ENCODE data around the gene CAB39L.

The CAB39L gene

GRCh38 chr13:49403996-49404702 is 39.7 kb downstream of the CAB39L start:
- peaks cover 24% of the 10 kb centered on the region for H3K9me3 Mint-ChIP-seq
- no peak overlapping the region for H3K27ac Mint-ChIP-seq

GRCh38 chr13:49400755-49401659 is 42.9 kb downstream of the CAB39L start:
- Mint-ChIP-seq H3K36me3 (ENCODE audit: low read depth) (peaks cover 6% of the 10 kb centered on the region), H3K9me3 (peaks cover 24% of the 10 kb centered on the region), H3K27ac (no peak overlapping the region), H3K27me3 (ENCODE audit: low read depth) (peaks cover 2% of the 10 kb centered on the region), H3K4me1 (ENCODE audit: low read depth) (no peaks in the 10 kb centered on the region), H3K4me3 (no peak overlapping the region)
- no peak for DNase-seq (ENCODE audit: low spot score)

More at GRCh38 chr13:49403996-49404702, 39.7 kb downstream of the CAB39L start:
- H3K36me3 Mint-ChIP-seq (ENCODE audit: low read depth), result peaks cover 6% of the 10 kb centered on the region
- peaks cover 2% of the 10 kb centered on the region for H3K27me3 Mint-ChIP-seq (ENCODE audit: low read depth)
- no peaks in the 10 kb centered on the region for H3K4me1 Mint-ChIP-seq (ENCODE audit: low read depth)
- no peak for DNase-seq (ENCODE audit: low spot score)
- H3K4me3 Mint-ChIP-seq, result no peak overlapping the region

GRCh38 chr13:49399801-49400472 is 43.9 kb downstream of the CAB39L start:
- H3K27me3 Mint-ChIP-seq (ENCODE audit: low read depth), result peaks cover 6% of the 10 kb centered on the region
- no peaks in the 10 kb centered on the region for H3K4me1 Mint-ChIP-seq (ENCODE audit: low read depth)
- no peak for DNase-seq (ENCODE audit: low spot score)
- H3K9me3 Mint-ChIP-seq, result peaks cover 16% of the 10 kb centered on the region
- H3K36me3 Mint-ChIP-seq (ENCODE audit: low read depth), result peaks cover 4% of the 10 kb centered on the region
- H3K4me3 Mint-ChIP-seq, result no peak overlapping the region
- H3K27ac Mint-ChIP-seq, result no peak overlapping the region

- DNase-seq (ENCODE audit: low spot score), result no peak
- H3K9me3 Mint-ChIP-seq, result no peaks in the 10 kb centered on the region
- H3K27ac Mint-ChIP-seq, result no peak overlapping the region
- peaks cover 13% of the 10 kb centered on the region for H3K27me3 Mint-ChIP-seq (ENCODE audit: low read depth)
- H3K36me3 Mint-ChIP-seq (ENCODE audit: low read depth), result no peaks in the 10 kb centered on the region
- H3K4me1 Mint-ChIP-seq (ENCODE audit: low read depth), result no peaks in the 10 kb centered on the region
- no peak overlapping the region for H3K4me3 Mint-ChIP-seq
Observed at GRCh38 chr13:49395878-49396380, 47.9 kb downstream of the CAB39L start.

GRCh38 chr13:49395451-49395865 is 48.4 kb downstream of the CAB39L start:
- no peak for DNase-seq (ENCODE audit: low spot score)
- Mint-ChIP-seq H3K27me3 (ENCODE audit: low read depth) (peaks cover 13% of the 10 kb centered on the region), H3K9me3 (no peaks in the 10 kb centered on the region), H3K27ac (no peak overlapping the region), H3K4me3 (no peak overlapping the region), H3K36me3 (ENCODE audit: low read depth) (no peaks in the 10 kb centered on the region), H3K4me1 (ENCODE audit: low read depth) (no peaks in the 10 kb centered on the region)

- no peaks in the 10 kb centered on the region for H3K4me1 Mint-ChIP-seq (ENCODE audit: low read depth)
- DNase-seq (ENCODE audit: low spot score), result no peak
- H3K27ac Mint-ChIP-seq, result no peak overlapping the region
- H3K27me3 Mint-ChIP-seq (ENCODE audit: low read depth), result peaks cover 17% of the 10 kb centered on the region
- no peaks in the 10 kb centered on the region for H3K36me3 Mint-ChIP-seq (ENCODE audit: low read depth)
- H3K9me3 Mint-ChIP-seq, result no peaks in the 10 kb centered on the region
- H3K4me3 Mint-ChIP-seq, result no peak overlapping the region
Observed at GRCh38 chr13:49388091-49388635, 55.7 kb downstream of the CAB39L start.

- Mint-ChIP-seq H3K4me3 (no peak overlapping the region), H3K4me1 (ENCODE audit: low read depth) (no peaks in the 10 kb centered on the region), H3K9me3 (no peaks in the 10 kb centered on the region), H3K27me3 (ENCODE audit: low read depth) (peaks cover 13% of the 10 kb centered on the region), H3K36me3 (ENCODE audit: low read depth) (no peaks in the 10 kb centered on the region), H3K27ac (no peak overlapping the region)
- DNase-seq (ENCODE audit: low spot score), result no peak
Observed at GRCh38 chr13:49386664-49387063, 57.2 kb downstream of the CAB39L start.

- no peaks in the 10 kb centered on the region for H3K27me3 Mint-ChIP-seq (ENCODE audit: low read depth)
- no peaks in the 10 kb centered on the region for H3K4me1 Mint-ChIP-seq (ENCODE audit: low read depth)
- H3K9me3 Mint-ChIP-seq, result no peaks in the 10 kb centered on the region
- no peaks in the 10 kb centered on the region for H3K36me3 Mint-ChIP-seq (ENCODE audit: low read depth)
- H3K4me3 Mint-ChIP-seq, result no peak overlapping the region
- H3K27ac Mint-ChIP-seq, result no peak overlapping the region
- no peak for DNase-seq (ENCODE audit: low spot score)
Observed at GRCh38 chr13:49376121-49376520, 67.7 kb downstream of the CAB39L start.

- H3K4me3 Mint-ChIP-seq, result no peak overlapping the region
- no peaks in the 10 kb centered on the region for H3K36me3 Mint-ChIP-seq (ENCODE audit: low read depth)
- no peaks in the 10 kb centered on the region for H3K4me1 Mint-ChIP-seq (ENCODE audit: low read depth)
- no peaks in the 10 kb centered on the region for H3K9me3 Mint-ChIP-seq
- H3K27me3 Mint-ChIP-seq (ENCODE audit: low read depth), result no peaks in the 10 kb centered on the region
- DNase-seq (ENCODE audit: low spot score), result no peak
- no peak overlapping the region for H3K27ac Mint-ChIP-seq
Observed at GRCh38 chr13:49374585-49375290, 69.1 kb downstream of the CAB39L start.

GRCh38 chr13:49373716-49374115 is 70.1 kb downstream of the CAB39L start:
- no peaks in the 10 kb centered on the region for H3K9me3 Mint-ChIP-seq
- no peak overlapping the region for H3K27ac Mint-ChIP-seq
- no peak for DNase-seq (ENCODE audit: low spot score)
- no peaks in the 10 kb centered on the region for H3K27me3 Mint-ChIP-seq (ENCODE audit: low read depth)
- H3K4me3 Mint-ChIP-seq, result no peak overlapping the region
- no peaks in the 10 kb centered on the region for H3K36me3 Mint-ChIP-seq (ENCODE audit: low read depth)
- no peaks in the 10 kb centered on the region for H3K4me1 Mint-ChIP-seq (ENCODE audit: low read depth)

GRCh38 chr13:49371943-49372613 is 71.8 kb downstream of the CAB39L start:
- H3K9me3 Mint-ChIP-seq, result no peaks in the 10 kb centered on the region
- no peak for DNase-seq (ENCODE audit: low spot score)
- no peak overlapping the region for H3K27ac Mint-ChIP-seq
- no peaks in the 10 kb centered on the region for H3K4me1 Mint-ChIP-seq (ENCODE audit: low read depth)
- no peak overlapping the region for H3K4me3 Mint-ChIP-seq
- H3K27me3 Mint-ChIP-seq (ENCODE audit: low read depth), result no peaks in the 10 kb centered on the region
- no peaks in the 10 kb centered on the region for H3K36me3 Mint-ChIP-seq (ENCODE audit: low read depth)

GRCh38 chr13:49370371-49370770 is 73.5 kb downstream of the CAB39L start:
- no peaks in the 10 kb centered on the region for H3K27me3 Mint-ChIP-seq (ENCODE audit: low read depth)
- no peak overlapping the region for H3K4me3 Mint-ChIP-seq
- no peak for DNase-seq (ENCODE audit: low spot score)
- no peaks in the 10 kb centered on the region for H3K9me3 Mint-ChIP-seq
- H3K4me1 Mint-ChIP-seq (ENCODE audit: low read depth), result no peaks in the 10 kb centered on the region
- no peaks in the 10 kb centered on the region for H3K36me3 Mint-ChIP-seq (ENCODE audit: low read depth)
- no peak overlapping the region for H3K27ac Mint-ChIP-seq

GRCh38 chr13:49369866-49370265 is 74.0 kb downstream of the CAB39L start:
- no peak overlapping the region for H3K4me3 Mint-ChIP-seq
- peaks cover 1% of the 10 kb centered on the region for H3K27me3 Mint-ChIP-seq (ENCODE audit: low read depth)
- H3K27ac Mint-ChIP-seq, result no peak overlapping the region
- DNase-seq (ENCODE audit: low spot score), result no peak
- no peaks in the 10 kb centered on the region for H3K4me1 Mint-ChIP-seq (ENCODE audit: low read depth)
- no peaks in the 10 kb centered on the region for H3K9me3 Mint-ChIP-seq
- H3K36me3 Mint-ChIP-seq (ENCODE audit: low read depth), result no peaks in the 10 kb centered on the region

Data from T-helper 2 cell treated with Interferon-gamma antibody and Interleukin-4, amounts not matched to agents 5 μg/mL and 100 μg/mL, for 36 hours (primary cell).